Nephron progenitor cell (in vitro differentiated cells): ENCODE data around the gene ATG12.

ENCODE experiments used
- DNase-seq: peaks from one replicate; pipeline ENCODE4 v3.0.0; 2021
- H3K27ac Mint-ChIP-seq: 2 replicates; pipeline ENCODE4 v1.8.0; 2021; ENCODE audit warnings: mild to moderate bottlenecking, moderate library complexity, mixed read lengths
- H3K27me3 Mint-ChIP-seq: 2 replicates; pipeline ENCODE4 v1.8.0; 2021; ENCODE audit warnings: mild to moderate bottlenecking, low read depth, mixed read lengths; ENCODE audit not compliant: poor library complexity
- H3K36me3 Mint-ChIP-seq: 2 replicates; pipeline ENCODE4 v1.8.0; 2021; ENCODE audit warnings: low read depth, mixed read lengths
- H3K4me1 Mint-ChIP-seq: 2 replicates; pipeline ENCODE4 v1.8.0; 2021; ENCODE audit warnings: mixed read lengths
- H3K4me3 Mint-ChIP-seq: 2 replicates; pipeline ENCODE4 v1.8.0; 2021; ENCODE audit warnings: mild to moderate bottlenecking, moderate library complexity, mixed read lengths
- H3K9me3 Mint-ChIP-seq: 2 replicates; pipeline ENCODE4 v1.8.0; 2021; ENCODE audit warnings: mild to moderate bottlenecking, moderate library complexity, mixed read lengths
- TF ChIP-seq, protein P1 (sequence below): fragments of 200-600 bp; sonication (generic); IDR thresholded peaks from 2 replicates; pipeline ENCODE4 v1.5.0; 2021; ENCODE audit warnings: antibody characterized with exemption

The ATG12 gene

DNA sequence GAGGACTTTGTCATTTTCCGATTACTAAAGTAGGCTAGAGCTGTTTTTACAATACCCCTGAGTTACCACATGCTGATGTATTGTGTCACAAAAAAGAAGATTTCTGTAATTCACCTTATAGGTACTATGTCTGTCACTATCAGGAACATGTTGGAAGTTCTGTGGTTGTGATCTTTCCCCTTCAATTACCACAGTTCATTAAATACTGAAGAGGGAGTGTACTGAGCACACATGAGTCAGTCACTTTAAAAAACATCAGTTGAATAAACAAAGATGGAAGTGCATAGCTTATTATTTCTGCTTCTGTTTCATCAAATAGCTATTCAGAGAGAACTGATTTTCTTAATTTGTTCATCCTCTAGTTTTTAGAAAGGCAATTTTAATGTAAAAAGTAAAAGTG, 32.0 kb upstream of the ATG12 start:
- no peaks in the 10 kb centered on the region for H3K27me3 Mint-ChIP-seq
- no peak overlapping the region for H3K27ac Mint-ChIP-seq
- H3K36me3 Mint-ChIP-seq: peaks cover 44% of the 10 kb centered on the region
- TF ChIP-seq, protein P1, sequence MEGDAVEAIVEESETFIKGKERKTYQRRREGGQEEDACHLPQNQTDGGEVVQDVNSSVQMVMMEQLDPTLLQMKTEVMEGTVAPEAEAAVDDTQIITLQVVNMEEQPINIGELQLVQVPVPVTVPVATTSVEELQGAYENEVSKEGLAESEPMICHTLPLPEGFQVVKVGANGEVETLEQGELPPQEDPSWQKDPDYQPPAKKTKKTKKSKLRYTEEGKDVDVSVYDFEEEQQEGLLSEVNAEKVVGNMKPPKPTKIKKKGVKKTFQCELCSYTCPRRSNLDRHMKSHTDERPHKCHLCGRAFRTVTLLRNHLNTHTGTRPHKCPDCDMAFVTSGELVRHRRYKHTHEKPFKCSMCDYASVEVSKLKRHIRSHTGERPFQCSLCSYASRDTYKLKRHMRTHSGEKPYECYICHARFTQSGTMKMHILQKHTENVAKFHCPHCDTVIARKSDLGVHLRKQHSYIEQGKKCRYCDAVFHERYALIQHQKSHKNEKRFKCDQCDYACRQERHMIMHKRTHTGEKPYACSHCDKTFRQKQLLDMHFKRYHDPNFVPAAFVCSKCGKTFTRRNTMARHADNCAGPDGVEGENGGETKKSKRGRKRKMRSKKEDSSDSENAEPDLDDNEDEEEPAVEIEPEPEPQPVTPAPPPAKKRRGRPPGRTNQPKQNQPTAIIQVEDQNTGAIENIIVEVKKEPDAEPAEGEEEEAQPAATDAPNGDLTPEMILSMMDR: no peak
- H3K4me1 Mint-ChIP-seq: no peaks in the 10 kb centered on the region
- DNase-seq: no peak
- peaks cover 10% of the 10 kb centered on the region for H3K9me3 Mint-ChIP-seq
- no peak overlapping the region for H3K4me3 Mint-ChIP-seq

DNA sequence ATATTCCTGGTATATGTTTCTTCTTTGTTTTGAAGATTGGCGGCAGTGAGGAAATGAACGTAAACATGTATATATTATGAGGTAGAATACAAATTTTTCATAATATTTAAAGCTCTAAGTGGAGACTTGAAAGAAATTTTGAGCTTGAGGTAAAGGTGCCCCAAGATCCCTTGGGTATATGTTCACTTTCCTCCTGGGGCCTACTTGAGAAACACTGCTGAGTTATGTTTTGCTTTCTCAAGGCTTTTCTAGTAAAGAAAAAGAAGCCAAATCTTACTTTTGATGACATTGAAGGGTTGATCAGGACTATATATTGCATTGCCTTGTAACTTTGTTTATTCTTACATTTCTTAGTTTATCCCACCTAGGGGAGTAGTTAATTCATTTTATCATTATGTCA, 31.1 kb upstream of the ATG12 start:
- no peak overlapping the region for H3K27ac Mint-ChIP-seq
- TF ChIP-seq, protein P1: no peak
- no peak overlapping the region for H3K4me3 Mint-ChIP-seq
- H3K4me1 Mint-ChIP-seq: no peaks in the 10 kb centered on the region
- H3K36me3 Mint-ChIP-seq: peaks cover 35% of the 10 kb centered on the region
- DNase-seq: no peak
- peaks cover under 1% of the 10 kb centered on the region for H3K9me3 Mint-ChIP-seq
- H3K27me3 Mint-ChIP-seq: no peaks in the 10 kb centered on the region

DNA sequence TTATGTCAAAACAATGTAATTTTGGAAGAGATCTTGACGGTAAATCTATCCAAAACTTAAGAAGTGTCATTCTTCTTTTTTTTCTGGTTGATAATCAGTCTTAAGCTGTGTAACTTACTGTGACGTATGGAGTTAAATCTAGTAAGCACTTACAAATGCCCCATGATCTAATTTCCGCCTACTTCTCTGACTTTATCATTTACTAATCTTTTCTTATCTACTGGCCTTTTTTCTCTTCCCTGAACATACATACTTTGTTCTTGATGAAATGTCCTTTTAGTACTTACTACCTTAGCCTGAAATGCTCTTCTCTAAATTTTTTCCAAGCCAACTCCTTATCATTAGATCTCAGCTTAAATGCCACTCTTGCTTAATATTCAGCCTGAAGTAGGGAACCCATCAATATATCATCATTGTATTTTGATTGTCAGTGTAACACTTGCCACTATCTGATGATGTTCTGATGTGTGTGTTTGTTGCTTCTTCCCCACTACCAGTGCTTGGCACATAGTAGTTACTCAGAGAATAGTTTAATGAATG, 28.0 kb upstream of the ATG12 start:
- TF ChIP-seq, protein P1: no peak
- Mint-ChIP-seq H3K27ac (no peak overlapping the region), H3K36me3 (peaks cover 12% of the 10 kb centered on the region), H3K4me1 (no peaks in the 10 kb centered on the region), H3K4me3 (no peak overlapping the region), H3K9me3 (no peaks in the 10 kb centered on the region), H3K27me3 (no peaks in the 10 kb centered on the region)
- no peak for DNase-seq

DNA sequence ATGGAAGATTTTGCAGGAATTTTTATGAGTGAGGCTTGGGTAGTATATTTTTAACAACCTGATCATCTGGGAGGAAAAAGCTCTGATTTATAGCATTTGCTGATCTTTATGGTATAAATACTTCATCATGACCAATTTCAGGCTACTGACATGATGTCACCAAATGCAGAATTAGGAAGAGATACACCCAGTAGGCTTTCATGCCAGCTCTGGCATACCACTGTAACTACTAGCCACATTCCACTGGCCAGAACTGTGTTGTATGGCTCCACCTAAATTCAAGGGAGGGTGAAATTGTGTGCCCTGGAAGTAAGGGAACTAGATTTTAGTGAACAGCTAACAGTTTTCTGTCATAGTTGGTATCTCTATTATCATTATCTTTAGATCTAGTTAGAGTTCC, 18.0 kb upstream of the ATG12 start:
- no peak overlapping the region for H3K4me3 Mint-ChIP-seq

DNA sequence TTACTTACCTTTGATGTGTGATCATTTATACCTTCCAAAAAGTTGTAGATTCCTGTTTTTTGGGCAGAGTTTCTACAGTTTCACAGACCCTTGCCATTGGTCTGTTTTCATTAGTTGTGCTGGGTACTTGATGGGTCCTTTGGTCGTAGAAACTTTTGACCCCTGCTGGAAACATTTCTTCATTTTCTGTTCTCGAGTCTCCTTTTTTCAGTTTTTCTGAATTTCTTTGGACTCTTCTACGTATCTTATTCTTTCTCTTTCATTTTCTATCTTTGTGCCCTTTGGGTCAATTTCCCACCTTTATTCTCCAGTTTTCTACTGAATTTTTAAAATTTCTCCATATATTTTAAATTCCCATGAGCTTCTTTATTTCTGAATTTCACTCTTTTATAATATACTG, 17.0 kb upstream of the ATG12 start:
- DNase-seq: no peak
- no peak overlapping the region for H3K27ac Mint-ChIP-seq
- H3K9me3 Mint-ChIP-seq: peaks cover 28% of the 10 kb centered on the region
- H3K4me1 Mint-ChIP-seq: peaks cover 21% of the 10 kb centered on the region
- H3K4me3 Mint-ChIP-seq: no peak overlapping the region
- no peaks in the 10 kb centered on the region for H3K27me3 Mint-ChIP-seq
- peaks cover 20% of the 10 kb centered on the region for H3K36me3 Mint-ChIP-seq
- TF ChIP-seq, protein P1: no peak

More for the DNA sequence above, 18.0 kb upstream of the ATG12 start:
- Mint-ChIP-seq H3K9me3 (peaks cover 23% of the 10 kb centered on the region), H3K27ac (no peak overlapping the region), H3K27me3 (no peaks in the 10 kb centered on the region), H3K36me3 (peaks cover 15% of the 10 kb centered on the region), H3K4me1 (peaks cover 21% of the 10 kb centered on the region)
- DNase-seq: no peak
- TF ChIP-seq, protein P1: no peak

DNA sequence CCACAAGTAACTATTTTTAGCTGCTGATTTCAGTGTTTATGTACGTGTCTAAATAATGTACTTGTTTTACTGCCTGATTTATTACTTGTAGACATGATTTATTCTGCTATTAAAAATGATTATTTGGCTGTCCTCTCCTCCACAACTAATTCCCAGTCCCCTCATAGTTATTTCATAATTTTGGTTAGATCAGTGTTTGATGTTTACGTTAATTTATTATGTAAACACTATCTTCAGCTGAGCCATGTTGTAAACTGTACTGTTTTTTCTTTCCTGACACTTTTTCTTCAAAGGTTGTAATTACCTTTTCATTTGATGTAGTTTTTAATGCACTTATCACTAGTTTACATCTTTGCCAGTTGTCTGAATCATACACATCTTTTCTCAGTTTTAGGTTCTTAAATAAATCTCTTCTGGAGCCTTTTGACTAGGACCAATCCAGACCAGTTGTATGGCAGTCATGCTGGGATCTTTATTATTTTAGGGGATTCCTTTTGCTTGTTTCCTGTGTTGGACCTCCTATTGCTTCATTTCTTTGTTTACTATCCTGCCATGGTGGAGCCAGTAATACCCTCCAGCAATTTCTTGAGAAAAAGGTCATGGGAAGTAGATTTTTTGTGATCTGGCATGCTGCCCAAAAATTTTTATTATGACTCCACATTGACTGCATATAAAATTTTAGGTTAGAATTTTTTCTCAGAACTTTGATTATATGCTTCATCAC, 16.4 kb upstream of the ATG12 start:
- H3K36me3 Mint-ChIP-seq: peaks cover 26% of the 10 kb centered on the region
- peaks cover 21% of the 10 kb centered on the region for H3K4me1 Mint-ChIP-seq
- H3K27me3 Mint-ChIP-seq: no peaks in the 10 kb centered on the region
- no peak overlapping the region for H3K27ac Mint-ChIP-seq
- no peak for DNase-seq
- H3K4me3 Mint-ChIP-seq: no peak overlapping the region
- TF ChIP-seq, protein P1: no peak
- peaks cover 30% of the 10 kb centered on the region for H3K9me3 Mint-ChIP-seq
